ENCODE results near the gene FAM210B. TPM values are rescaled to one million over a fixed set of nuclear protein-coding genes. Genes with fewer than 3 reads are reported as not detected.

The FAM210B gene
- total and polyA plus RNA-seq, 2 of the 13 experiments (the other 11 are each of a cell fraction or from before 2014, with no cell fraction given) = 75.9 to 107 TPM

DNA sequence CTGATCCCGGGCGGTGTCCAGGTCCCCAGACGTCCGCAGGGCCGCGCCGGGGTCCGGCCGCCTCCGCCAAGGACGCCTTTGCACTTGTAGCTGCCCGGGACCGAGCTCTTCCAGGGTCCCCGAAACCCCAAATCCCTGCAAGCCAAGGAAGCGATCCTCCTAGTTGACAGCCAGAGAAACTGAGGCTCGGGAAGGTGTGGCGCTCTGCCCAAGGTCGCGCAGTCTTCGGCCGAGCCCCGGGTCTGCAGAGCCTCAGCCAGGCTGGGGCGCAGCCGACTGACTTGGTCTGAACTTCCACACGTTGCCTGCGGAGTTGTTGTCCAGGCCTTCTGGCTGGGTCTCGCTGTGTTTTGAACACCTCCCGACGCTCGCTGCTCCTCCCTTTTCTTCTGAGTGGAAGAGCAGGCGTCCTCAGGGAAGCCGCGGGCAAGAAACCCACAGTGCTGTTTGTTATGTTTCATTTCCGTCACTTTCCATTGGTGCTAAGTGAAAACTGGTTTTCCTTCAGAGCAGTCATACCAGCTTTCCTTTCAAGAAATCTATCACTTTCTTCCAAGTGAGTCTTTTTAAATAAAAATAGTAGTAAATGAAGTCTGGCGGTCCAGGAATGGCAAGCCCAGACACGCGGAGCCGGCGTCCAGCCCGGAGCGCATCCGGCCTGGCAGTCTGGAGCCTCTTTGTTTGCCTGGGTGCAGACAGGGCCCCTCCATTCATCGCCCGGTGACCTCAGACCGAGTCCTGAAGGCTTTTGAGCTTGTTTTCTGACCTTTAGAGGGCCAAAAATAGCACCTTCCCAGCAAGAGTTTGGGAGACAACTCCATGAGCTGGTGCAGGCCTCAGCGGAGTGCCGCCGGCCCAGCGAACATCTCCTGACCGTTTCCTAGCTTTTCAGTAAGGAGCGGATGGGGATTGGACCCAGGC lies 698 bp downstream of the FAM210B start (continued):
- peak; percentile 88 for TF ChIP-seq ZNF543 (CRISPR knock-in tag; IDR thresholded peaks at IDR 0.05)
- TF ChIP-seq ZNF260 (CRISPR knock-in tag; IDR thresholded peaks at IDR 0.05; ENCODE audit: borderline replicate concordance, low read depth) = no peak
- TF ChIP-seq, protein P1, sequence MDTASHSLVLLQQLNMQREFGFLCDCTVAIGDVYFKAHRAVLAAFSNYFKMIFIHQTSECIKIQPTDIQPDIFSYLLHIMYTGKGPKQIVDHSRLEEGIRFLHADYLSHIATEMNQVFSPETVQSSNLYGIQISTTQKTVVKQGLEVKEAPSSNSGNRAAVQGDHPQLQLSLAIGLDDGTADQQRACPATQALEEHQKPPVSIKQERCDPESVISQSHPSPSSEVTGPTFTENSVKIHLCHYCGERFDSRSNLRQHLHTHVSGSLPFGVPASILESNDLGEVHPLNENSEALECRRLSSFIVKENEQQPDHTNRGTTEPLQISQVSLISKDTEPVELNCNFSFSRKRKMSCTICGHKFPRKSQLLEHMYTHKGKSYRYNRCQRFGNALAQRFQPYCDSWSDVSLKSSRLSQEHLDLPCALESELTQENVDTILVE (CRISPR knock-in tag; IDR thresholded peaks at IDR 0.05) = no peak
- TF ChIP-seq, protein P2, sequence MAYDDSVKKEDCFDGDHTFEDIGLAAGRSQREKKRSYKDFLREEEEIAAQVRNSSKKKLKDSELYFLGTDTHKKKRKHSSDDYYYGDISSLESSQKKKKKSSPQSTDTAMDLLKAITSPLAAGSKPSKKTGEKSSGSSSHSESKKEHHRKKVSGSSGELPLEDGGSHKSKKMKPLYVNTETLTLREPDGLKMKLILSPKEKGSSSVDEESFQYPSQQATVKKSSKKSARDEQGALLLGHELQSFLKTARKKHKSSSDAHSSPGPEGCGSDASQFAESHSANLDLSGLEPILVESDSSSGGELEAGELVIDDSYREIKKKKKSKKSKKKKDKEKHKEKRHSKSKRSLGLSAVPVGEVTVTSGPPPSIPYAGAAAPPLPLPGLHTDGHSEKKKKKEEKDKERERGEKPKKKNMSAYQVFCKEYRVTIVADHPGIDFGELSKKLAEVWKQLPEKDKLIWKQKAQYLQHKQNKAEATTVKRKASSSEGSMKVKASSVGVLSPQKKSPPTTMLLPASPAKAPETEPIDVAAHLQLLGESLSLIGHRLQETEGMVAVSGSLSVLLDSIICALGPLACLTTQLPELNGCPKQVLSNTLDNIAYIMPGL (CRISPR knock-in tag; IDR thresholded peaks at IDR 0.05; ENCODE audit: borderline replicate concordance in 1 of 2, low read depth in 1 of 2) = peak in 1 of 2 experiments; percentile 22; a peak in 1 of 4 replicates
- no peak for TF ChIP-seq GLMP (CRISPR knock-in tag; IDR thresholded peaks at IDR 0.05; ENCODE audit: borderline replicate concordance)
- TF ChIP-seq PLSCR1 (CRISPR knock-in tag; IDR thresholded peaks at IDR 0.05; ENCODE audit: borderline replicate concordance) = no peak
- TF ChIP-seq SIX1 (CRISPR knock-in tag; IDR thresholded peaks at IDR 0.05; ENCODE audit: borderline replicate concordance) = no peak
- TF ChIP-seq RNF219 (CRISPR knock-in tag; IDR thresholded peaks at IDR 0.05) = peak; percentile 64; the same call in 1 of the 2 replicates
- no peak for TF ChIP-seq ZBTB49 (CRISPR knock-in tag; IDR thresholded peaks at IDR 0.05; ENCODE audit: borderline replicate concordance)
- TF ChIP-seq, protein P3, sequence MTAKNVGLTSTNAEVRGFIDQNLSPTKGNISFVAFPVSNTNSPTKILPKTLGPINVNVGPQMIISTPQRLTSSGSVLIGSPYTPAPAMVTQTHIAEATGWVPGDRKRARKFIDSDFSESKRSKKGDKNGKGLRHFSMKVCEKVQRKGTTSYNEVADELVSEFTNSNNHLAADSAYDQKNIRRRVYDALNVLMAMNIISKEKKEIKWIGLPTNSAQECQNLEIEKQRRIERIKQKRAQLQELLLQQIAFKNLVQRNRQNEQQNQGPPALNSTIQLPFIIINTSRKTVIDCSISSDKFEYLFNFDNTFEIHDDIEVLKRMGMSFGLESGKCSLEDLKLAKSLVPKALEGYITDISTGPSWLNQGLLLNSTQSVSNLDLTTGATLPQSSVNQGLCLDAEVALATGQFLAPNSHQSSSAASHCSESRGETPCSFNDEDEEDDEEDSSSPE (CRISPR knock-in tag; IDR thresholded peaks at IDR 0.05) = no peak
- TF ChIP-seq KDM3A (CRISPR knock-in tag; IDR thresholded peaks at IDR 0.05; ENCODE audit: low read depth) = no peak; the same call in 1 of the 2 replicates
